ENCODE measurements around the gene SLC10A2.

DNA sequence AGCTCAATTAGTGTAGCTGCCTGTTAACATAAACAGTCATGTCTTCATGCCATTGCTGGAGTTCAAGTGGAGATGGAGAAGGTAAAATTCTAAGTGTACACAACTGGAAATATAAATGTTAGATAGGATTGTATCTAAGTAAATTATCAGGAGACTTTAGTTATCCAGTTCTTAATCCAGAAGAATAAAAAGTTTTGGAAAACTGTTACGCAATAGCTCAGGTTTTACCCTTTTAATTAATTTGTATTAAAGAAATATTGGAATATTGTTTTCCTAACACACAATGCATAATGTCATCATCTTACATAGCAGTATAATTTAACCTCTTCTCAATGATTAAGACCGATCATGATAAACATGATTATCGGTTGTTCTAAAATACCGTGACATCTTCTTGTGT, 2.8 kb downstream of the SLC10A2 start:
- no peak for TF ChIP-seq CTCF (IDR thresholded peaks at IDR 0.05)
- no peak for TF ChIP-seq POLR2A (IDR thresholded peaks at IDR 0.05)

Data from uterus (tissue), 2 donors.